Measurements from ENCODE around the gene MBTD1. TPM values are rescaled to one million over a fixed set of nuclear protein-coding genes. Genes with fewer than 3 reads are reported as not detected.
"Not testable (repeated sequence)": the region's sequence is repeated elsewhere in the genome, so short reads cannot be mapped to it uniquely, and the experiment has no call there.

Gene MBTD1
- total RNA-seq, 1 donor from 2014 or later, result 25.5 TPM

DNA sequence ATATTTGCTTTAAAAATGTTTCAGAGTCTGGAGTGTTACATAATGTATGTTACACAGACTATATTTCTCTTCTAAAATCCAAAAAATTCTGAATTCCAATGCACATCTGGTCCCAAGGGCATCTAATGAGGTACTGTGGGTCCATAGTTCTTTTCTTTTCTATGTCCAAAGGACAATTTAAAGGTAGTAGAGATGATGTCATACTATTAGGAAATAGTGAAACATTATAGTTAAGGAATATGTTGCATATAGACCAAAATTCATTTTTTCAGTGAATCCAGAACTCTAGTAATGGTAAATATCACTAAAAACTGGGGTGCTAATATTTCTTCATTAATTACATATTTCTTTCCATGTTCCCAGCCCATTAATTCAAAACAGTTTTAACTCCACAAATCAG, 70.7 kb downstream of the MBTD1 start:
- DNase-seq (ENCODE audit: low read depth), result no peak

DNA sequence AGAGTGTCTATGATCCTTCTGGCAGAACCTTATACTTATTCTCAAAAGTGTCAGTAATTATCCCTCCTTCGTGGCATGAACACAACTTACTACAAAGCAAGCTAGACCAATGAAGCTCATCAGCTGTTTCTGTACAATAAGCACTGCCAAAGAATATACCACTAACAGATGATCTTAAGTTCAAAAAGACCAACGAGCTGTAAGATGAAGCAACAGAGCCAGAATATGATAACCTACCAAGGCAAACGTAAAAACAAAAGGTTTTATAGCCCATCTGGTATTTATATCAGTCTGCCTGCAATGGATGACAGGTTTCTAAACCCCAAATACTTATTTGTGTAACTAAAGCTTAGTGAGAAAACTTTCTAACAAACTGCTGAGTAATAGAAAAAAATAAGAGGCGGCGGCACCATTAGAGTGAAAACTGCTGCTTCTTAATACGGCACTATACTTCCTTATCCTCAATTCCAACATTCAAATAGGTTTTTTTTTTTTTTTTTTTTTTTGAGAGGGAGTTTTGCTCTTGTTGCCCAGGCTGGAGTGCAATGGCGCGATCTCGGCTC, 71.5 kb downstream of the MBTD1 start:
- DNase-seq (ENCODE audit: low read depth), result no peak

- DNase-seq (ENCODE audit: low read depth), result no peak
Measured at GRCh38 chr17:51185763-51186332, 74.0 kb downstream of the MBTD1 start.

- DNase-seq (ENCODE audit: low read depth), result no peak
Measured at GRCh38 chr17:51184124-51184523, 75.7 kb downstream of the MBTD1 start.

DNA sequence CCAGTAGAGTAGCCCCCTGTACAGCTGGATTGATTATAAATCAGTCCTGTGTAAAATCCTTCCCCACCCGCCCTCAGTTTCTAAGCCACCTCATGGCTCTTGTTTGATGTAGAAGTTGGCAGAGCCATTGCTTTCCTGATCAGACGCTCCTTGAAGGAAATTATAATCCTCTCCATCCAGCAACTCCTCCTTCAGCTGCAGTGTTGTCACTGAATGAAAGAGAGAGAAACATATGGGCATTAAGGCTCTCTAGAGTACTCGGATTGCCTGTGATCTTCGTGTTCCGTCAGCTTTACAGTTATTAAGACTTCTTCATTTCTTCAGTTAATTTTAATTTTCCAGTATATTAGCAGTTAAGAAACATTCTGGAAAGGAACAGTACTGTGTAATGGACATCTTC, 79.4 kb downstream of the MBTD1 start:
- DNase-seq (ENCODE audit: low read depth), result no peak

- not testable (repeated sequence) for DNase-seq (ENCODE audit: low read depth)
Measured at GRCh38 chr17:51172030-51172429, 87.8 kb downstream of the MBTD1 start.

DNA sequence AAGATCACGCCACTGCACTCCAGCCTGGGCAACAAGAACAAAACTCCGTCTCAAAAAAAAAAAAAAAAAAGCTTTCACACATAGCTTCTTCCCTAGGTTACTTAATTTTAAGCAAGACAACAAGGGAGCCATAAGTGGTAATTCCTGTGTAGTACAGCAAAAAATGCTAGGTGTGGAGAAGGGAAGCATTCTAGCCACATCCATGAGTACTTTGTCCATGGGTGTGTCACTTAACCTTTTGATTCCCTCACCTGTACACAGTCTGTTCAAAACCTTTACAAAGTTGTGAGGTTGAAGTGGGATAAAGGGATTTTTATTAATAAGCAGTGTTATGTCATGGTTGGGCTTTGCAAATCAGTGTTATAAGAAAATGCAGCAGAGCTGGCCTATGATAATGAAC, 89.1 kb downstream of the MBTD1 start:
- DNase-seq (ENCODE audit: low read depth), result no peak

DNA sequence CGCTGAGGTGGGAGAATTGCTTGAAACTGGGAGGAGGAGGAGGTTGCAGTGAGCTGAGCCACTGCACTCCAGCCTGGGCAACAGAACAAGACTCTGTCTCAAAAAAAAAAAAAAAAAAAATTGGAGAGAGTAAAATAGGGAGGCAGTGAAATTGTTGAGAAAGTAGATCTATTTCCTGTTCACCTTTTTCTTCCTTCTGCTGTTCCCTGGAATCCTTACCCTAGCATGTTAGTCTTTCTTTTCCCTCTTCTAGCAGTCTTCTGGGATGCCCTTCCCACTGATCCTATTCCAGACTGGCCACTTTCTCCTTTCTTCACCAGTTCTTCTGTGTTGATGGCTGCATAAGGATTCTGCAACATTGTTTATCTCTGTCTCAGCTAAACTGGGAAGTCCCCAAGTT, 90.5 kb downstream of the MBTD1 start:
- no peak for DNase-seq (ENCODE audit: low read depth)

GRCh38 chr17:51166987-51167931, 92.6 kb downstream of the MBTD1 start:
- no peak for DNase-seq (ENCODE audit: low read depth)

GRCh38 chr17:51166198-51166986, 93.5 kb downstream of the MBTD1 start, which contains the start of gene NME2:
NME2 (plus strand) TSS chr17:51166411; CDS start chr17:51166831, 420 bp downstream.
- DNase-seq (ENCODE audit: low read depth), result peak; percentile 64

GRCh38 chr17:51165680-51166197, 94.1 kb downstream of the MBTD1 start:
- peak; percentile 6 for DNase-seq (ENCODE audit: low read depth)

DNA sequence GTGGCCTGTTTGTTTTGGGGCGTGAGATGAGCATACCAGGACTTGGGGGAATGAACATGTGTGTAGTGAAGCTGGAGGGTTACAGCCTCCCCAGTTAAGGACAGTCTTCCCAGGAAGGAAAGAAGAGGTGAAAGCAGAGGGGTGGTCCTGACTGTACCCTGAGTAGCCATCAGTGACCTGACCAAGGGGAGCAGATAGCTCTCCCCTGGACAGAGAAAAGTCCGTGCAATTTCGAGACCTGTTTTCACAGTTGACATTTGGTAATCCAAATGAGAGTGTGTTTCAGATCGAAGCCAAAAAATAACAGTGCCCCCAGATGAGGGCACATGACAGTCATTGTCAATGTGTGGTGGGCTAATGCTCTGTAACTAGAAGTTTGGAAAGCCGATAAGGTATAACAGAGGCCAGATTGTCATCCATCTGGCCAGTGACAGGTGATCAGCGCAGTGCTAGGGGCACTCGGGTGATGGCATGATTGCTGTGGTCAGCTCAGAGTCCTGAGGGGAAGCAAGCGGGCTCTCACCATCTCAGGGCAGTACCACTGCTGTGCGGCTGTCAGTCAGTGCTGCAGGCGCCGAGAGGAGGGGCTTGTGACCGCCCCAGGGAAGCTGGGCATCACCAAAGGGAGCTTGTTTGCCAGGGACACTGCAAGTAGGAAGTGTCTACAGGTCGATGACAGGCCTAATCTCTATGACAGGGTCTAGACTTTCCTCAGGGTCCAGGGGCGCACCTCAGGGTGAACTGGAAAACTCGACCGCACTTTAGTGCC, 94.8 kb downstream of the MBTD1 start:
- no peak for DNase-seq (ENCODE audit: low read depth)

DNA sequence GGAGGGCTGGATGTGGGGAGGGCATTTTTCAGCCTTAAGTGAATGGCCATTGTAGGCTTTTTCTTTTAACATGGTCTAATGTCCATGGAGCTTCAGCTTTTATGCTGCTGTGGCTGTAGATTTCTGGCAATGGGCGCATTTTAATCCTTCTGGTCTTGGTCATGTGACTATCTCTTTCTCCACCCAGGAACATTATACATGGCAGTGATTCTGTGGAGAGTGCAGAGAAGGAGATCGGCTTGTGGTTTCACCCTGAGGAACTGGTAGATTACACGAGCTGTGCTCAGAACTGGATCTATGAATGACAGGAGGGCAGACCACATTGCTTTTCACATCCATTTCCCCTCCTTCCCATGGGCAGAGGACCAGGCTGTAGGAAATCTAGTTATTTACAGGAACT, 98.3 kb downstream of the MBTD1 start:
- DNase-seq (ENCODE audit: low read depth), result no peak

GRCh38 chr17:51159604-51160003, 100.2 kb downstream of the MBTD1 start:
- no peak for DNase-seq (ENCODE audit: low read depth)

DNA sequence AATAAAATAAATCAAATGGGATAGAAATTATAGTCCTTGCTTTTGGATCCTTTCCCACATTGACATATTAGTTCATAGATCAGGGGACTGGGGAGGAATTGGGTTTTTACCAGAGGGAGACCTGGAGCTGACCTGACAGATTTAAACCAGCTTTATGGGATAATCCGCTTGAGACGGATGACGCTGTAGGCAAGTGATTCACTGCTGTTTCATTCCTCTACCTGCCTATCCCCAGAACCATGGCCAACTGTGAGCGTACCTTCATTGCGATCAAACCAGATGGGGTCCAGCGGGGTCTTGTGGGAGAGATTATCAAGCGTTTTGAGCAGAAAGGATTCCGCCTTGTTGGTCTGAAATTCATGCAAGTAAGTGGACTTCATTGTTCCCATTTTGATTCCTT, 104.4 kb downstream of the MBTD1 start:
- DNase-seq (ENCODE audit: low read depth), result no peak

- no peak for DNase-seq (ENCODE audit: low read depth)
Measured at GRCh38 chr17:51154176-51154575, 105.7 kb downstream of the MBTD1 start.

DNA sequence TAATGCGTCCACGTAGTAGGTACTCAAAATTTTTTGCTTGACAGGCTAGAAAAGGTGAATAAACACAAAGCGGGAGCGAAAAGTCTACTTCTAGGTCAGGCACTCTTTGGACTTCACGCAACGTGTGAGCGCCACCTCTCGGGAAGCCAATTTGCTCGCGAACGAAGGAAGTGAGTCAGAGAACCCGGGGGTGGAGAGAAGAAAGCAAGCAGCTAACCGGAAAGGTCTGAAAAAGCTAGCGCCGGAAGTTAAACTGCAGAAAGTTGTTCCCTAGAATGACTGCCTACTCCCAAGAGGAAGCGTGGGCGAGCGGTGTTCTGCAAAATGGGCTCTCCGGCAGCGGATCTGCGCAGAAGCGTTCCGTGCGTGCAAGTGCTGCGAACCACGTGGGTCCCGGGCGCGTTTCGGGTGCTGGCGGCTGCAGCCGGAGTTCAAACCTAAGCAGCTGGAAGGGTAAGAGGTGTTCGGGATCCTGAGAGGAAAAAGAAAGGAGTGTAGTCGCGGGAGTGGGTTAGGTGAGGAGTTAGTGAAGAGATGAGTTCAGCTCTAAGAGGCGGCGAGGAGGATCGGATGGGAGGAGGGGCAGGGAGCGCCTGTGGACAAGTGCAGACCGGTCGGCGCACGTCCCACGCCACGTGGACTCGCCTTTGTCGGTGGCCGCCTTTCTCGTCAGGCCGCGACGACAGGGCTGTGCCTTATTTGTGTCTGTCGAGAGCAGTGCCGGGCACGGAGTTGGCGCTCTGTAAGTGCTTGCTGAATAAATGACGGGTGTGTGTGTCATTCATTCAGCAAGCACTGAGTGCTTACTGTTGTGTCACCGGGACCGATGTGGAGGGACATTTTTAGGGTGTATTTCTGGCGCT, 106.4 kb downstream of the MBTD1 start, which contains the start of gene NME1:
NME1 (plus strand) TSS at position 350 of the 863 bp plus-strand sequence. CDS start 2,096 bp downstream, outside the sequence.
- DNase-seq (ENCODE audit: low read depth), result peak; percentile 99

GRCh38 chr17:51152766-51153209, 107.1 kb downstream of the MBTD1 start:
- DNase-seq (ENCODE audit: low read depth), result peak; percentile 42

- DNase-seq (ENCODE audit: low read depth), result no peak
Measured at GRCh38 chr17:51150932-51151331, 108.9 kb downstream of the MBTD1 start.

DNA sequence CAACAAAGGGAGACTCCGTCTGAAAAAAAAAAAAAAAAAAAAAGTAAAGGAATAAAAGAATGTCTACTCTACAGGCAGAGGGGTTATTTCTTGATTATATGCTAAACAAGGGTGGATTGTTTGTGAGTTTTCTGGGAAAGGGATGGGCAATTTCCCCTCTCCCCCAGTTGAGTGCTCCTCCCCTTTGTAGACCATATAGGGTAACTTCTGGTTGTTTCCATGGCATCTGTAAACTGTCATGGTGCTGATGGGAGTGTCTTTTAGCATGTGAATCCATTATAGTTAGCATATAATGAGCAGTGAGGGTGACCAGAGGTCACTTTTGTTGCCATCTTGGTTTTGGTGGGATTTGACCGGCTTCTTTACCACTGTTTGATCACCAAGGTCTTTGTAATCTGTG, 110.7 kb downstream of the MBTD1 start:
- no peak for DNase-seq (ENCODE audit: low read depth)

Data from renal cortical epithelial cell (primary cell).